HG03521 (cell line): Measurements from ENCODE around the gene SLC12A5.

Source experiments
- ATAC-seq: cut with Tn5 transposase; IDR thresholded peaks from one replicate; pipeline ENCODE4 v1.9.1; 2021; ENCODE audit warnings: mild to moderate bottlenecking, moderate library complexity; ENCODE audit not compliant: unreplicated experiment

Gene SLC12A5

GRCh38 chr20:46051556-46052308 is 22.7 kb downstream of the SLC12A5 start:
- ATAC-seq = no peak

GRCh38 chr20:46053416-46053815 is 24.4 kb downstream of the SLC12A5 start:
- ATAC-seq = no peak

GRCh38 chr20:46054606-46055005 is 25.6 kb downstream of the SLC12A5 start:
- no peak for ATAC-seq

GRCh38 chr20:46055269-46055668 is 26.3 kb downstream of the SLC12A5 start:
- ATAC-seq = no peak

GRCh38 chr20:46056027-46056833 is 27.2 kb downstream of the SLC12A5 start:
- no peak for ATAC-seq

- ATAC-seq = no peak
Observed at GRCh38 chr20:46056970-46057855, 28.2 kb downstream of the SLC12A5 start.

GRCh38 chr20:46057856-46058598 is 29.0 kb downstream of the SLC12A5 start:
- ATAC-seq = no peak

GRCh38 chr20:46058599-46059281 is 29.7 kb downstream of the SLC12A5 start:
- no peak for ATAC-seq

GRCh38 chr20:46060301-46060881 is 31.4 kb downstream of the SLC12A5 start:
- ATAC-seq = no peak

- ATAC-seq = no peak
Observed at GRCh38 chr20:46060975-46061374, 32.0 kb downstream of the SLC12A5 start.

- no peak for ATAC-seq
Observed at GRCh38 chr20:46062151-46062550, 33.1 kb downstream of the SLC12A5 start.

GRCh38 chr20:46062621-46063020 is 33.6 kb downstream of the SLC12A5 start:
- no peak for ATAC-seq

GRCh38 chr20:46063151-46063550 is 34.1 kb downstream of the SLC12A5 start:
- no peak for ATAC-seq

- no peak for ATAC-seq
Observed at GRCh38 chr20:46063652-46064054, 34.6 kb downstream of the SLC12A5 start.

- no peak for ATAC-seq
Observed at GRCh38 chr20:46065006-46065405, 36.0 kb downstream of the SLC12A5 start.

GRCh38 chr20:46065691-46066090 is 36.7 kb downstream of the SLC12A5 start:
- ATAC-seq = no peak

- no peak for ATAC-seq
Observed at GRCh38 chr20:46070215-46070900, 41.3 kb downstream of the SLC12A5 start.

GRCh38 chr20:46071573-46071972 is 42.6 kb downstream of the SLC12A5 start:
- ATAC-seq = no peak

- no peak for ATAC-seq
Observed at GRCh38 chr20:46073024-46073423, 44.0 kb downstream of the SLC12A5 start.
